Omental fat pad (tissue), 4 donors: ENCODE data around the gene AP4S1. TPM values are rescaled to one million over a fixed set of nuclear protein-coding genes. Genes with fewer than 3 reads are reported as not detected.
A peak's percentile ranks its signal among the peaks of the same experiment; 100 is the strongest.
"Not testable (repeated sequence)": the region's sequence is repeated elsewhere in the genome, so short reads cannot be mapped to it uniquely, and the experiment has no call there.

Source experiments
- ATAC-seq: fragments of 150-250 bp; one replicate; pipeline ENCODE4 v1.9.1; 2016; ENCODE audit warnings: mild to moderate bottlenecking, moderate library complexity; ENCODE audit not compliant: low FRiP score
- DNase-seq: peaks from one replicate; pipeline ENCODE4 v3.0.0-alpha.2; 2019; ENCODE audit warnings: low spot score
- CTCF ChIP-seq, 3 donors: fragments of 450-650 bp; IDR thresholded peaks; one replicate each; pipeline ENCODE4 v1.5.1; 2016 to 2017; ENCODE audit warnings: antibody characterized with exemption in 3 of 3, mild to moderate bottlenecking in 3 of 3, moderate library complexity in 2 of 3
- total RNA-seq, 4 donors: library from RNA; depleted of rRNA; stranded (reverse); fragments of >200 nt; gene quantifications; one replicate each; pipeline ENCODE4 v1.1.0, GENCODE V29; 2016

Gene AP4S1
- total RNA-seq, 4 donors from 2014 or later: 5.0 to 13.0 (median 8.6) TPM

DNA sequence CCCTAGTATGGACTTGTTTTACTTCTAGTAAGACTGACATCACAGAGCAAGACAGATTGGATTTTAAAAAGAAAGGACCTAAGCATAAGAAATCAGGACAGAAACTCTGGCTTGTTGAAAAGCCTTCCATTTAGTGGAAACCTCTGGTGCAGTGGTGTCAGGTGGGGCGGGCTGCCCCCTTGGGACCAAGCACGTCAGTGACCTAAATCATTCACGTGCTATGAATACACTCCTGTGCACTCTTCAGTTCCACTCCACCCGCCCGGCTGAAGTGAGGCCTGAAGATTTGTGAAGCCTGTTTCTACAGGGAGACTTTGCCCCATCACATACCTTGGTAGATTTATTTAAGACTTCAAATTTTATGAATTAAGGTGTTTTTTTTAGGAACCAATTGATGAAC is 58.9 kb downstream of the AP4S1 start:
- no peak for DNase-seq
- no peak for ATAC-seq
- no peak for TF ChIP-seq CTCF (IDR thresholded peaks at IDR 0.05)

DNA sequence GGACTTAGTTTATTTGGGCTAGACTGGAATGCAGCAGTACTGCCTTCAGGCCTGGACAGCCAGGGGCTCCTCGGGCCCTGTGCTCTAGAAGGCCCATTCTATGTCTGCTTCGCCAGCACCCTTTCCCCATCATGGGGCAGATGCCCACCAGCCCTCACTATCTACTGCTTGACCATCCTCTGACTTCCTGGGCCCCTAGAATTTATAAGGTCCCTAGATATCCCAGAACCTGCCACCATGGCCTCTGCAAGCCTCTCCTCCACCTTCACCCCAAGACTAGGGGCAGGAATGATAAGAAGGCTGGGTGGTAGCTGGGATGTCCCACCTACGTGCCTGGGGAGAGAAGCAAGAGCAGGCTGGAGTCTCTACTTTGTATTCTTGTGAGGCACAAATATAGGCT is 59.6 kb downstream of the AP4S1 start:
- DNase-seq (no peak), ATAC-seq (no peak)
- no peak for TF ChIP-seq CTCF (IDR thresholded peaks at IDR 0.05)

DNA sequence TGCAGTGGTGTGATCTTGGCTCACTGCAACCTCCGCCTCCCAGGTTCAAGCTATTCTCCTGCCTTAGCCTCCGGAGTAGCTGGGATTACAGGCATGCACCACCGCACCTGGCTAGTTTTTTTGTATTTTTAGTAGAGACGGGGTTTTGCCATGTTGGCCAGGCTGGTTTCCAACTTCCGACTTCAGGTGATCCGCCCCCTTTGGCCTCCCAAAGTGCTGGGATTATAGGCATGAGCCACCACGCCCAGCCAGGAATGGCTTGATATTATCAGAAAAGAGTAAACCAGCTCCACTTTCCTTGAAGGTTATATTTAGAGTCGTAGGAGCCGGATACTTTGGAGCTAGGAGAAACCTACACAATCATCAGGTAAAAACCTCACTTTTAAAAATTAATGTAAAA is 61.0 kb downstream of the AP4S1 start:
- not testable (repeated sequence) for DNase-seq, ATAC-seq

DNA sequence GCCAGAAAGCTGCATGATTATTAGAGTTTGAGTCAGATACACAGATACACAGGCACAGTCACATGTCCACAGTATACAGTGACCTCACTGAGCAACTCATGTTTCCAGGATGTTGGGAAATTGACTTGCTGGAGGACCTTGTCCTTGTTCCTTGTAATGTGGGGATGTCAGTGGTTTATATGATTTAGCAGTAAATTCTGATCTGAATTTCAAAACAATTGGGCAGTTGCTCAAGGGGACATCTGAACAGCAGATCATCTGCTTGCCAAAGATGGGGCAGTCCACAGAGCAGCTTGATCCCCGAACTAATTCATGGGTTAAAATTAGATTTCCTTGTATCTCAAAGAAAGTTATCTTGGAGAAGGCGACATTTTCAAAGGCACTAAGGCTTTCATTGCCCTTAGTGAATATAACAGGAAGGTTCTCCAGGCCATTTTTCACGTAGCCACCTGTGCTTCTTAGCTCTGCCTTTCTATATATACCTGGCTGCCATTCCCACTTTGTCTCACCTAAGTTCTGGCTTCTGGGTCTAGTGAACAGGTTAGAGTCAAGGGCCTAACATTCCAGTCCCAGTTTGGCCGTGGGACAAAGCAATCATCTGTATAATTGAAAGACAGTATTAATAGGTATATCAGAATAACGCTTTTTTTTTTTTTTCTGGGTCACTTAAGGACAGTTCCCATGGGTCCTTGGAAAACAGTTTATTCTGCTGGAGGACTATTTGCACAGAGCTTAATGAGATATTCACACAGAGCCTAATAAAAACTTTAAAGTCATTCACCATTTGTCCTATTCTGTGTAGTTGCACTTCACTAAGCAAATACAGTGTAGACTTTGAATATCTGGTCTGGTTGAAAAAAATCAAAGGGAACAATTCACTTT is 65.7 kb downstream of the AP4S1 start:
- no peak for TF ChIP-seq CTCF (IDR thresholded peaks at IDR 0.05)
- ATAC-seq (peak; percentile 79), DNase-seq (no peak)

GRCh38 chr14:31092160-31092708 is 66.8 kb downstream of the AP4S1 start:
- no peak for TF ChIP-seq CTCF (IDR thresholded peaks at IDR 0.05)
- no peak for ATAC-seq
- DNase-seq: no peak

- DNase-seq, ATAC-seq: not testable (repeated sequence)
Observed at GRCh38 chr14:31093884-31094839, 68.7 kb downstream of the AP4S1 start.

DNA sequence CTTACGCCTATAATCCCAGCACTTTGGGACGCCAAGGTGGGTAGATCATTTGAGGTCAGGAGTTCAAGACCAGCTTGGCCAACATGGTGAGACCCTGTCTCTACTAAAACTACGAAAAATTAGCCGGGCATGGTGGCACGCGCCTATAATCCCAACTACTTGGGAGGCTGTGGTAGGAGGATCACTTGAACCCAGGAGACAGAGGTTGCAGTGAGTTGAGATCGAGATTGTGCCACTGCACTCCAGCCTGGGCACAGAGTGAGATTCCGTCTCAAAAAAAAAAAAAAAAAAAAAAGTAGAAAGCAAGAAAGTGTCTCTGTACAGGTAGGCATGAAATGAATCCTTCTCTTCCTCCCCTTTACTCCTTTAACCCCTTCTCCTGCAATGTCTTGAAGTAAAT is 70.4 kb downstream of the AP4S1 start:
- ATAC-seq, DNase-seq: not testable (repeated sequence)

- TF ChIP-seq CTCF (IDR thresholded peaks at IDR 0.05): no peak
- ATAC-seq: no peak
- DNase-seq: no peak
Observed at GRCh38 chr14:31096255-31096654, 70.8 kb downstream of the AP4S1 start.
